ENCODE data around the gene CDK14.

CDK14 gene

GRCh38 chr7:90654718-90655427 is 58.8 kb downstream of the CDK14 start:
- no peak for TF ChIP-seq CTCF (IDR thresholded peaks at IDR 0.05; ENCODE audit: insufficient read depth, low read length, poor library complexity, severe bottlenecking)
- H3K27me3 ChIP-seq (replicated peaks; ENCODE audit: control insufficient read depth, insufficient read depth, low read length), result no peaks in the 10 kb centered on the region
- no peak for DNase-seq (ENCODE audit: extremely low read depth, insufficient read length)
- H3K36me3 ChIP-seq (ENCODE audit: control insufficient read depth, insufficient read depth, low read length), result no peaks in the 10 kb centered on the region
- H3K4me3 ChIP-seq (replicated peaks; ENCODE audit: low read depth, low read length), result no peak overlapping the region

- Histone ChIP-seq H3K4me3 (replicated peaks; ENCODE audit: low read depth, low read length) (no peak overlapping the region), H3K36me3 (ENCODE audit: control insufficient read depth, insufficient read depth, low read length) (no peaks in the 10 kb centered on the region), H3K27me3 (replicated peaks; ENCODE audit: control insufficient read depth, insufficient read depth, low read length) (no peaks in the 10 kb centered on the region)
- peak; percentile 32 for DNase-seq (ENCODE audit: extremely low read depth, insufficient read length)
- TF ChIP-seq CTCF (IDR thresholded peaks at IDR 0.05; ENCODE audit: insufficient read depth, low read length, poor library complexity, severe bottlenecking), result no peak
Measured at GRCh38 chr7:90655566-90655965, 59.4 kb downstream of the CDK14 start.

GRCh38 chr7:90657481-90657880 is 61.4 kb downstream of the CDK14 start:
- no peak for DNase-seq (ENCODE audit: extremely low read depth, insufficient read length)
- H3K27me3 ChIP-seq (replicated peaks; ENCODE audit: control insufficient read depth, insufficient read depth, low read length), result no peaks in the 10 kb centered on the region
- H3K4me3 ChIP-seq (replicated peaks; ENCODE audit: low read depth, low read length), result no peak overlapping the region
- TF ChIP-seq CTCF (IDR thresholded peaks at IDR 0.05; ENCODE audit: insufficient read depth, low read length, poor library complexity, severe bottlenecking), result no peak
- no peaks in the 10 kb centered on the region for H3K36me3 ChIP-seq (ENCODE audit: control insufficient read depth, insufficient read depth, low read length)

- no peaks in the 10 kb centered on the region for H3K36me3 ChIP-seq (ENCODE audit: control insufficient read depth, insufficient read depth, low read length)
- DNase-seq (ENCODE audit: extremely low read depth, insufficient read length), result no peak
- H3K4me3 ChIP-seq (replicated peaks; ENCODE audit: low read depth, low read length), result no peak overlapping the region
- TF ChIP-seq CTCF (IDR thresholded peaks at IDR 0.05; ENCODE audit: insufficient read depth, low read length, poor library complexity, severe bottlenecking), result no peak
- no peaks in the 10 kb centered on the region for H3K27me3 ChIP-seq (replicated peaks; ENCODE audit: control insufficient read depth, insufficient read depth, low read length)
Measured at GRCh38 chr7:90660100-90660499, 64.0 kb downstream of the CDK14 start.

- TF ChIP-seq CTCF (IDR thresholded peaks at IDR 0.05; ENCODE audit: insufficient read depth, low read length, poor library complexity, severe bottlenecking), result no peak
- Histone ChIP-seq H3K27me3 (replicated peaks; ENCODE audit: control insufficient read depth, insufficient read depth, low read length) (no peaks in the 10 kb centered on the region), H3K4me3 (replicated peaks; ENCODE audit: low read depth, low read length) (no peak overlapping the region), H3K36me3 (ENCODE audit: control insufficient read depth, insufficient read depth, low read length) (no peaks in the 10 kb centered on the region)
- no peak for DNase-seq (ENCODE audit: extremely low read depth, insufficient read length)
Measured at GRCh38 chr7:90660819-90661218, 64.7 kb downstream of the CDK14 start.
